Liver (tissue), 3 donors: ENCODE results near the gene DENND11.

Experiments
- EGR1 ChIP-seq, 2 donors: IDR thresholded peaks; 2 replicates each; pipeline ENCODE4 v1.6.1; 2016 to 2018; ENCODE audit warnings: antibody characterized with exemption in 2 of 2, low read depth in 2 of 2
- FOXA1 ChIP-seq: IDR thresholded peaks from 2 replicates; pipeline ENCODE4 v1.6.1; 2016; ENCODE audit warnings: antibody characterized with exemption
- HNF4A ChIP-seq, 2 donors: conservative IDR thresholded peaks; 2 replicates each; pipeline ENCODE4 v1.6.1; 2016; ENCODE audit warnings: antibody characterized with exemption in 2 of 2, mild to moderate bottlenecking in 2 of 2
- RXRA ChIP-seq, 2 donors: IDR thresholded peaks; 2 replicates each; pipeline ENCODE4 v1.6.1; 2017 to 2018; ENCODE audit warnings: antibody characterized with exemption in 2 of 2, mild to moderate bottlenecking in 1 of 2
- SP1 ChIP-seq: IDR thresholded peaks from 2 replicates; pipeline ENCODE4 v1.6.1; 2018; ENCODE audit warnings: antibody characterized with exemption, mild to moderate bottlenecking
- TAF1 ChIP-seq: conservative IDR thresholded peaks from 2 replicates; pipeline ENCODE4 v1.6.1; 2016; ENCODE audit warnings: antibody characterized with exemption, mild to moderate bottlenecking
- TF ChIP-seq, protein P1 (sequence below): fragments of 150-350 bp; IDR thresholded peaks from 2 replicates; pipeline ENCODE4 v1.5.1; 2017; ENCODE audit warnings: improper control_type of control experiment, low read depth, low read length; ENCODE audit not compliant: missing input control
- TF ChIP-seq, protein P2 (sequence below): IDR thresholded peaks from 2 replicates; pipeline ENCODE4 v1.6.1; 2016; ENCODE audit warnings: antibody characterized with exemption
- TF ChIP-seq, protein P3 (sequence below): IDR thresholded peaks from 2 replicates; pipeline ENCODE4 v1.6.1; 2016; ENCODE audit warnings: antibody characterized with exemption
- TF ChIP-seq, protein P4 (sequence below): IDR thresholded peaks from 2 replicates; pipeline ENCODE4 v1.6.1; 2016; ENCODE audit warnings: antibody characterized with exemption
- TF ChIP-seq, protein P5 (sequence below): IDR thresholded peaks from 2 replicates; pipeline ENCODE4 v1.6.1; 2016; ENCODE audit warnings: antibody characterized with exemption, mild to moderate bottlenecking
- donor health status: healthy.
- donor health status: healthy.

DNA sequence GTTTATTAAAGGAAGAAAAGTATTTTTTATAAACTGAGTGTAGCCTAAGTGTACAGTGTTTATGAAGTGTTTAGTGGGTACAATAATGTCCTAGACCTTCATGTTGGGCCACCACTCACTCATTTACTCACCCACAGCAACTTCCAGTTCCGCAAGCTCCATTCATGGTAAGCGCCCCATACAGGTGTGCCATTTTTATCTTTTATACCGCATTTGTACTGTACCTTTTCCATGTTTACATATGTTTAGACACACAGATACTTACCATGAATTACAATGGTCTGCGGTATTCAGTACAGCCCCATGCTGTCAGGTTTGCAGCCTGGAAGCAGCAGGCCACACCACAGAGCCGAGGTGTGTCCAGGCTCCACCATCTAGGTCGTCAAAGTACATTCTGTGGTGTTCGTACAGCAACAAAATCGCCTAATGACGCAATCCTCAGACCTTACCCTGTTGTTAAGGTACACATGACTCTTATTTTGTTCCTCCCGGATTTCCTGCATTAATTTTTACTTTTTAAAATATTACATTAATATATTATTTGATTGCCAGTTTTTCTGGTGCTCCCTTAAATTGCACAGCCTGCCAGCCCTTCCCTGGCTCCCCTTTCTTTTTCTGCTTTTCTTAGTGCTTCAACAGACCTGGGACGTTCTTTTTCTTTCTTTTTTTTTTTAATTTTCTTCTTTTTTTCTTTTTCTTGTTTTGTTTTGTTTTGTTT is 35.3 kb upstream of the DENND11 start:
- TF ChIP-seq, protein P1, sequence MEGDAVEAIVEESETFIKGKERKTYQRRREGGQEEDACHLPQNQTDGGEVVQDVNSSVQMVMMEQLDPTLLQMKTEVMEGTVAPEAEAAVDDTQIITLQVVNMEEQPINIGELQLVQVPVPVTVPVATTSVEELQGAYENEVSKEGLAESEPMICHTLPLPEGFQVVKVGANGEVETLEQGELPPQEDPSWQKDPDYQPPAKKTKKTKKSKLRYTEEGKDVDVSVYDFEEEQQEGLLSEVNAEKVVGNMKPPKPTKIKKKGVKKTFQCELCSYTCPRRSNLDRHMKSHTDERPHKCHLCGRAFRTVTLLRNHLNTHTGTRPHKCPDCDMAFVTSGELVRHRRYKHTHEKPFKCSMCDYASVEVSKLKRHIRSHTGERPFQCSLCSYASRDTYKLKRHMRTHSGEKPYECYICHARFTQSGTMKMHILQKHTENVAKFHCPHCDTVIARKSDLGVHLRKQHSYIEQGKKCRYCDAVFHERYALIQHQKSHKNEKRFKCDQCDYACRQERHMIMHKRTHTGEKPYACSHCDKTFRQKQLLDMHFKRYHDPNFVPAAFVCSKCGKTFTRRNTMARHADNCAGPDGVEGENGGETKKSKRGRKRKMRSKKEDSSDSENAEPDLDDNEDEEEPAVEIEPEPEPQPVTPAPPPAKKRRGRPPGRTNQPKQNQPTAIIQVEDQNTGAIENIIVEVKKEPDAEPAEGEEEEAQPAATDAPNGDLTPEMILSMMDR = no peak
- TF ChIP-seq, protein P2, sequence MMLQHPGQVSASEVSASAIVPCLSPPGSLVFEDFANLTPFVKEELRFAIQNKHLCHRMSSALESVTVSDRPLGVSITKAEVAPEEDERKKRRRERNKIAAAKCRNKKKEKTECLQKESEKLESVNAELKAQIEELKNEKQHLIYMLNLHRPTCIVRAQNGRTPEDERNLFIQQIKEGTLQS = peak; percentile 56
- TF ChIP-seq, protein P3, sequence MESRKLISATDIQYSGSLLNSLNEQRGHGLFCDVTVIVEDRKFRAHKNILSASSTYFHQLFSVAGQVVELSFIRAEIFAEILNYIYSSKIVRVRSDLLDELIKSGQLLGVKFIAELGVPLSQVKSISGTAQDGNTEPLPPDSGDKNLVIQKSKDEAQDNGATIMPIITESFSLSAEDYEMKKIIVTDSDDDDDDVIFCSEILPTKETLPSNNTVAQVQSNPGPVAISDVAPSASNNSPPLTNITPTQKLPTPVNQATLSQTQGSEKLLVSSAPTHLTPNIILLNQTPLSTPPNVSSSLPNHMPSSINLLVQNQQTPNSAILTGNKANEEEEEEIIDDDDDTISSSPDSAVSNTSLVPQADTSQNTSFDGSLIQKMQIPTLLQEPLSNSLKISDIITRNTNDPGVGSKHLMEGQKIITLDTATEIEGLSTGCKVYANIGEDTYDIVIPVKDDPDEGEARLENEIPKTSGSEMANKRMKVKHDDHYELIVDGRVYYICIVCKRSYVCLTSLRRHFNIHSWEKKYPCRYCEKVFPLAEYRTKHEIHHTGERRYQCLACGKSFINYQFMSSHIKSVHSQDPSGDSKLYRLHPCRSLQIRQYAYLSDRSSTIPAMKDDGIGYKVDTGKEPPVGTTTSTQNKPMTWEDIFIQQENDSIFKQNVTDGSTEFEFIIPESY = no peak
- TF ChIP-seq FOXA1 (no peak), HNF4A (conservative IDR thresholded peaks at IDR 0.05) (peak in 1 of 2 donors; percentile 24), RXRA (IDR thresholded peaks at IDR 0.05) (no peak), EGR1 (IDR thresholded peaks at IDR 0.05; ENCODE audit: low read depth in 2 of 2) (no peak), TAF1 (no peak), SP1 (no peak)
- TF ChIP-seq, protein P4, sequence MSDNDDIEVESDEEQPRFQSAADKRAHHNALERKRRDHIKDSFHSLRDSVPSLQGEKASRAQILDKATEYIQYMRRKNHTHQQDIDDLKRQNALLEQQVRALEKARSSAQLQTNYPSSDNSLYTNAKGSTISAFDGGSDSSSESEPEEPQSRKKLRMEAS = no peak
- TF ChIP-seq, protein P5, sequence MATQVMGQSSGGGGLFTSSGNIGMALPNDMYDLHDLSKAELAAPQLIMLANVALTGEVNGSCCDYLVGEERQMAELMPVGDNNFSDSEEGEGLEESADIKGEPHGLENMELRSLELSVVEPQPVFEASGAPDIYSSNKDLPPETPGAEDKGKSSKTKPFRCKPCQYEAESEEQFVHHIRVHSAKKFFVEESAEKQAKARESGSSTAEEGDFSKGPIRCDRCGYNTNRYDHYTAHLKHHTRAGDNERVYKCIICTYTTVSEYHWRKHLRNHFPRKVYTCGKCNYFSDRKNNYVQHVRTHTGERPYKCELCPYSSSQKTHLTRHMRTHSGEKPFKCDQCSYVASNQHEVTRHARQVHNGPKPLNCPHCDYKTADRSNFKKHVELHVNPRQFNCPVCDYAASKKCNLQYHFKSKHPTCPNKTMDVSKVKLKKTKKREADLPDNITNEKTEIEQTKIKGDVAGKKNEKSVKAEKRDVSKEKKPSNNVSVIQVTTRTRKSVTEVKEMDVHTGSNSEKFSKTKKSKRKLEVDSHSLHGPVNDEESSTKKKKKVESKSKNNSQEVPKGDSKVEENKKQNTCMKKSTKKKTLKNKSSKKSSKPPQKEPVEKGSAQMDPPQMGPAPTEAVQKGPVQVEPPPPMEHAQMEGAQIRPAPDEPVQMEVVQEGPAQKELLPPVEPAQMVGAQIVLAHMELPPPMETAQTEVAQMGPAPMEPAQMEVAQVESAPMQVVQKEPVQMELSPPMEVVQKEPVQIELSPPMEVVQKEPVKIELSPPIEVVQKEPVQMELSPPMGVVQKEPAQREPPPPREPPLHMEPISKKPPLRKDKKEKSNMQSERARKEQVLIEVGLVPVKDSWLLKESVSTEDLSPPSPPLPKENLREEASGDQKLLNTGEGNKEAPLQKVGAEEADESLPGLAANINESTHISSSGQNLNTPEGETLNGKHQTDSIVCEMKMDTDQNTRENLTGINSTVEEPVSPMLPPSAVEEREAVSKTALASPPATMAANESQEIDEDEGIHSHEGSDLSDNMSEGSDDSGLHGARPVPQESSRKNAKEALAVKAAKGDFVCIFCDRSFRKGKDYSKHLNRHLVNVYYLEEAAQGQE = no peak
